AG04449 (cell line): Measurements from ENCODE around the gene DPF1.

Experiments used
- CTCF ChIA-PET: fragments of 350-600 bp; formaldehyde crosslinking; extraction: SDS; loops from one replicate; lab custom pipeline; 2021; ENCODE audit warnings: antibody characterized with exemption; lab: Yijun Ruan, JAX
- POLR2A ChIA-PET: fragments of 400-600, 350-600 bp; formaldehyde crosslinking; extraction: SDS; loops from one replicate; lab custom pipeline; 2020; ENCODE audit warnings: antibody characterized with exemption, inconsistent platforms; lab: Yijun Ruan, JAX
- DNase-seq: peaks from one replicate; pipeline ENCODE4 v3.0.0-alpha.2; 2010; ENCODE audit warnings: low read depth, low spot score
- H3K4me3 ChIP-seq: 2 replicates; pipeline ENCODE4 v1.5.1; 2011; ENCODE audit warnings: low read depth, mild to moderate bottlenecking, control low read depth, low read length
- CTCF ChIP-seq: IDR thresholded peaks from one replicate; pipeline ENCODE4 v1.5.1; 2011; ENCODE audit warnings: mild to moderate bottlenecking, moderate library complexity, low read length, control low read depth, inconsistent platforms; ENCODE audit not compliant: insufficient read depth; ENCODE audit errors: missing control alignments

DPF1 gene

GRCh38 chr19:38266981-38267597 lies 43.1 kb upstream of the DPF1 start:
- no peak for DNase-seq
- ChIA-PET CTCF (interaction anchor here (1.0 to 2.0 kb wide), 4 partner anchors 23 to 367 kb away, joined by 3 to 7 read pairs (median 6); partner anchors contain the start of gene PSMD8), POLR2A (no interaction called here)
- H3K4me3 ChIP-seq = no peak overlapping the region
- no peak for TF ChIP-seq CTCF

- H3K4me3 ChIP-seq = no peak overlapping the region
- DNase-seq = no peak
- ChIA-PET POLR2A (interaction anchor here (1.1 kb wide), 1 partner anchor 10 kb away, joined by 4 read pairs; the partner anchor contains the start of gene PPP1R14A), CTCF (interaction anchor here (0.9 to 2.0 kb wide), 6 partner anchors 9 to 36 kb away, joined by 3 to 11 read pairs (median 5); no protein-coding TSS in a partner anchor)
- TF ChIP-seq CTCF = no peak
These were observed 42.0 kb upstream of the DPF1 start for GRCh38 chr19:38265921-38266429.

- no peak for DNase-seq
- ChIA-PET CTCF (interaction anchor here (0.9 to 1.7 kb wide), 5 partner anchors 9 to 36 kb away, joined by 3 to 11 read pairs (median 3); no protein-coding TSS in a partner anchor), POLR2A (interaction anchor here (1.1 kb wide), 1 partner anchor 9 kb away, joined by 4 read pairs; the partner anchor contains the start of gene PPP1R14A)
- no peak overlapping the region for H3K4me3 ChIP-seq
- no peak for TF ChIP-seq CTCF
These were observed 41.3 kb upstream of the DPF1 start for GRCh38 chr19:38265213-38265861.

GRCh38 chr19:38264486-38265212 lies 40.6 kb upstream of the DPF1 start, which contains the start of gene SPINT2:
SPINT2 (plus strand) TSS chr19:38264573; CDS start chr19:38264893, 320 bp downstream.
- DNase-seq = no peak
- peak within 1 kb of the TSS; percentile 52 for H3K4me3 ChIP-seq
- ChIA-PET CTCF (interaction anchor here (0.7 to 1.7 kb wide), 6 partner anchors 10 to 26 kb away, joined by 3 to 11 read pairs (median 4); no protein-coding TSS in a partner anchor), POLR2A (no interaction called here)
- no peak for TF ChIP-seq CTCF

GRCh38 chr19:38263689-38264485 lies 39.9 kb upstream of the DPF1 start:
- ChIA-PET CTCF (interaction anchor here (0.6 to 1.5 kb wide), 6 partner anchors 9 to 30 kb away, joined by 3 to 6 read pairs (median 3); no protein-coding TSS in a partner anchor), POLR2A (no interaction called here)
- peak overlapping the region; percentile 52 for H3K4me3 ChIP-seq
- DNase-seq = no peak
- no peak for TF ChIP-seq CTCF
